GM19043 (cell line): ENCODE data around the gene DDX3X.

Experiments used
- ATAC-seq: cut with Tn5 transposase; IDR thresholded peaks from one replicate; pipeline ENCODE4 v1.9.1; 2021; ENCODE audit warnings: low read depth; ENCODE audit not compliant: unreplicated experiment

Gene DDX3X

DNA sequence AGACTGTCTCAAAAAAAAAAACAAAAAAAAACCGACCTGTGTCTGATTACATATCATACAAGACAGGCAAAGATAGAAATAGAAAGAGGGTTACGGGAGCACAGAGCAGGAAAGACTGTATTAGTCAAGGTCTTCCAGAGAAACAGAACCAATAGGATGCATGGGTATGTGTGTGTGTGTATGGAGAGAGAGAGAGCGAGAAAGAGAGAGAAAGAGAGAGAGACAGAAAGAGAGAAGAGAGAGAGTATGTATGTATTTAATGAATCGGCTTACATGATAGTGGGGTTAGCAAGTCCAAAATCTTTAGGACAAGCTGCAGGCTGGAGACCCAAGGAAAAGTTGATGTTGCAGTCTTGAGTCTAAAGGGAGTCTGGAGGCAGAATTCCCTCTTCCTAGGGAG, 7.5 kb upstream of the DDX3X start:
- no peak for ATAC-seq

GRCh38 chrX:41327341-41327740, 6.6 kb upstream of the DDX3X start:
- no peak for ATAC-seq

DNA sequence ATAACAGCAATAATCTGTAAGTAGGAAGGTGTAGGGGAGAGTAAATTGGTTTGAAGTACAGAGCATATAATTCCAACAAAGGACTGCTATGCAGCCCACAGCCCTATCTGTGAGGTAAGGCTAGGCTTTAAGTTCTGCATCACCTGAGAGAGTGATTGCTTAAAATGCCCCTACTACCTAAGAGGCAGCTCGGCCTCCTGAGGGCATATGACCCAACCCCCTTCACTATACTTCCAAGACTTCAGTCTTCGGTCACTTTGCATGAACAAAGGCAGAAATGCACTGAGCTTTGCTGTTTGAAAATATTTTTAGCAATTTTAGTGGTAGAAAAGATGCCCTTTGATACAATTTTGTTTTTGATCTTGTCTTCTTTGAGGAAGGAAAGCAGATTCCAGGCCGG, 4.9 kb upstream of the DDX3X start:
- no peak for ATAC-seq

- no peak for ATAC-seq
Measured at GRCh38 chrX:41332005-41332404, 2.0 kb upstream of the DDX3X start.

GRCh38 chrX:41332408-41333002, 1.5 kb upstream of the DDX3X start:
- no peak for ATAC-seq

DNA sequence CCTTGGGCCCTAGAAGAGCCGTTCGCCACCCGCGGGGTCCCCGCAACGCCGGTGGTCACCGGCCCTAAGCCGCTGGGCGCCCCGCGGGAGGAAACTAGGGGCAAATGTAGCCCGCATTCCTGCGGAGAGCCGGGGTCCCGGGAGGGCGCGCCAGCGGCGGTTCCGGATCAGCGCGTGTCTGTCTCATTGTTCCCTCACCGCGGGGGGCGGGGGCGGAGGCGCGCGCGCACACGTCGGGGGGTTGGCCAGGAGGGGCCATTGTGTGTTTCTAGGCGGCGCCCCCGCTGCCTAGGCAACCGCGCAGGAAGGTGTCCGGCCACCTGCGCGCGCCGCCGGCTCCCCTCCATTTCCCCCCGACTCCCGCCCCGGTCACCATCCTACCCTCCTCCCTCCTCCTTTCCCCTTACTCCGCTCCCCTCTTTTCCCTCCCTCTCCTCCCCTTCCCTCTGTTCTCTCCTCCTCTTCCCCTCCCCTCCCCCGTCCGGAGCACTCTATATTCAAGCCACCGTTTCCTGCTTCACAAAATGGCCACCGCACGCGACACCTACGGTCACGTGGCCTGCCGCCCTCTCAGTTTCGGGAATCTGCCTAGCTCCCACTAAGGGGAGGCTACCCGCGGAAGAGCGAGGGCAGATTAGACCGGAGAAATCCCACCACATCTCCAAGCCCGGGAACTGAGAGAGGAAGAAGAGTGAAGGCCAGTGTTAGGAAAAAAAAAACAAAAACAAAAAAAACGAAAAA, 789 bp upstream of the DDX3X start:
- ATAC-seq = peak; percentile 44

DNA sequence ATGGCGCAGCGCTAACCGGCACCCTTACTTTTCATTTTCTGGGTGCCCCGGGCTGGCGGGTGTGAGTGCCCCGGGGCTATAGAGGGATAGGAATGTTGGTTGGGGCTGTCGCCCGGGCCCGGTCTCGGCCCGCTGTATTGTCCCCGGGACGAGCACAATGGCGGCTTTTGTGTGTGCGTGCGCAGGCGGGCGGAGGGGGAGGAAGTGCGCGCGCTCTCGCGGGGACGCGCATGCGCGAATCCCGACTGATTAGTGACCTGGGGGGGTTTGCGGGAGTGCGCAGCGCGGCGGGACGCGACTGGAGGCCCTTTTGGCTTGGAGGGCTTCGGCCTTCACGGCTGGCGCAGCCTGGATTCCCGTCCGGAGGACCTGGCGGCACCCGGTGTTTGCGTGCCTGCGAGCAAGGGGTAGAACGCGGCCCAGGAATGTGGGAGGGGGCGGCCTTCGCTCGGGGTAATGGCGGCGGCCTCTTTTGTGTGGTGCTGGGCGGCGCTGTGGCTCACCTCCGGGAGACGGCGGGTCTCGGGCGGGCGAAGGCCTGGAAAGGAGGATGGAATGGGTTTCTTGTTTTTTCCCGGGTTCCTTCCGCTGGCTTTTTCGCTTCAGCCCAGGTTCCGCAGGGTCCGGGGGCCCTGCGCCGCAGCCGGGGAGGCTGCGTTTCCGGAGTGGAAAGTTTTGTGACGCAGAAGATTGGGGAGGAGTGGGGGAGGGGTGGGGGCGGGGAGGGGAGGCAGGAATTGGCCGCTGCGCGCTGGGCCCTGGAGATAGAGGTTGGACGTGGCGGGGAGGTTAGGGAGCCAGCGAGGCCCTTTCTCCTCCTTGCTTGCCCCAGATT, 618 bp downstream of the DDX3X start:
- ATAC-seq = peak; percentile 16

GRCh38 chrX:41335198-41335957, 1.4 kb downstream of the DDX3X start:
- no peak for ATAC-seq

DNA sequence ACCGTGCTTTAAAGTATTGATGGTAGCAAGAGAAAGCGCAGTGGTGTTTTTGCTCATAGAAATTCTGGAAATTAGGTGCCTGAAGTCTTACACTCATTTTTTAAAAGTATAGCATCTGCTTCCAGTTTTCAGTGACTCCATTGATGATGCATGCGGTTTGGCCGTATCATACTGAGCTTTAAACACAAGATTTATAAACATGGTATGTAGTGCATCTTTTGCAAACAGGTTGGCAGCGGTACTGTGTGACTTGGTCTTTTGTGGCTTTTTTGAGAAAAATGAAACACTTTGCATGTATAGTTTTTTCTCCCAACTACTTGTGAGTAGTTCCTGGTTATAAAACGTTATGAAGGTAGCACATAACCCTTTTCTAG, 2.0 kb downstream of the DDX3X start:
- no peak for ATAC-seq

DNA sequence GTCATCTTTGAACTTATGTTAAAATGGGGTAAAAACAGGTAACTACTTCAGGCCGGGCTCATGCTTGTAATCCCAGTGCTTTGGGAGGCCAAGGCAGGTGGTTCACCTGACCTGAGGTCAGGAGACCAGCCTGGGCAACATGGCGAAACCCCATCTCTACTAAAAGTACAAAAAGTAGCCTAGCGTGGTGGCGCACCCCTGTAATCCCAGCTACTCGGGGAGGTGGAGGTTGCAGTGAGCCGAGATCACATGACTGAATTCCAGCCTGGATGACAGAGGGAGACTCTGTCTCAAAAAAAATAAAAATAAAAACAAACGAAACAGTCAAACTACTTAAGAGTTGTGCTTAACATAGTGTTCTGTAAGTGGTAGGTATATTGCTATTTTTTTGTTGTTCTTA, 2.5 kb downstream of the DDX3X start:
- no peak for ATAC-seq

GRCh38 chrX:41337140-41337539, 3.2 kb downstream of the DDX3X start:
- ATAC-seq = no peak

- ATAC-seq = no peak
Measured at GRCh38 chrX:41338436-41338835, 4.5 kb downstream of the DDX3X start.

GRCh38 chrX:41339148-41339547, 5.2 kb downstream of the DDX3X start:
- no peak for ATAC-seq

DNA sequence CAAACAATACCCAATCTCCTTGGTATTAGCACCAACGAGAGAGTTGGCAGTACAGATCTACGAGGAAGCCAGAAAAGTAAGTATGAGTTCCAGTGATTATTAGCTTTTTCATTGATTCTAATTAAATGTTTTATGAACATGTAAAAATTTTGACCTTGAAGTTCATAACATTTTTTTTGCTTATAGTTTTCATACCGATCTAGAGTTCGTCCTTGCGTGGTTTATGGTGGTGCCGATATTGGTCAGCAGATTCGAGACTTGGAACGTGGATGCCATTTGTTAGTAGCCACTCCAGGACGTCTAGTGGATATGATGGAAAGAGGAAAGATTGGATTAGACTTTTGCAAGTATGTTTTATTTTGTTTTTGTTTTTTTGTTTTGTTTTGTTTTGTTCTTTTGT, 10.1 kb downstream of the DDX3X start:
- ATAC-seq = no peak

- no peak for ATAC-seq
Measured at GRCh38 chrX:41347186-41347585, 13.2 kb downstream of the DDX3X start.

DNA sequence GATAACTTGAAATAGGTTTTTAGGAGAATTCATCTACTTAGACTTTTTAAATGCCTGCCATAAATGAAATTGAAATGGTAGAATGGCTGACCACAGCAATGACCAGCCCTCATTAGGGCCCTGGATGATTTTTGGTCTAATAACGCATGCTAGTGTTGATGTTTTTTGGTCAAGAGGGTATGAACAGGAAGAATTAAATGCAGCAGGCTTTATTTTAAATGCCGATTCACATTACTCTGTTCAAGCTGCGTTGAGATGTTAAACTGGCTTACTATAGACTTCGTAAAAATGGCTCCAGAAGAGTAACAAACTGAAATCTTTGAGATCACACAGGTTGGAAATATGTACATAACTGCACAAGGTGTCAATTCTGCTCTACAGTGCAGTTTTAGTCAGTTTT, 14.6 kb downstream of the DDX3X start:
- no peak for ATAC-seq

DNA sequence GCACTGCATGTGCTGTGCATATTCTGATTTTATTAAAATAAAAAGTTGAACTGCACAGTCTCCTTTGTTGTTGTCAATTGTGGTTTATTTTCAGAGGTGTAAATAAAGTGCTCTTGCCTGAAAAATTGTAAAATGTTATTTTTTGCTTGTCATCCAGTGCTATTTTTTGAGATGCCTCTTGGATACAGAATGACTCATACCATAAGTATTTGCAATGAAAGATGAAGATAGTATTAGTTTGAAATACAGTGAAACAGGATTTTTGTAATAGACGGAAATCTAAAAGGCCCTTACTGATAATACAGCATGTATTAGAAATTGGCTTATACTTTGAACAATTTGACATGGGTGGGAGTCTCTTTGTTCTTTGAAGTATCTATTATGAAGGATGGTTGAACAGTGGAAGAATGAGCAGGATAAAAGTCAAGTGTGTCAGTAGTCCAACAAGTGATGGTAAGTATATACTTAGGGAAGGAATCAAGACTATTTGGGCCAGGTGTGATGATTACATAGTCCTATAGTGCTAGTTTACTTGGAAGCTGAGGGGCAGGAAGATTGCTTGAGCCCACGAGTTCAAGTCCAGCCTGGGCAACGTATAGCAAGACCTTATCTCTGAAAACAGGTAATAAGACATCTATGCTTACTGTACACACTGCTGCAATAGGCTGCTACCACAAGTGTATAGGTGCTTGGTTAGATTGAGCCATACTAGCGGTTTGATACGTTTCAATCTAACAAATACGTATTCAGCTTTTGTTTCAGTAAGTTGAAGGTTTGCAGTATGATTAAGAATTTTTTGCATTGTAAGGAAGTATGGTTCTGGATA, 16.4 kb downstream of the DDX3X start:
- no peak for ATAC-seq

DNA sequence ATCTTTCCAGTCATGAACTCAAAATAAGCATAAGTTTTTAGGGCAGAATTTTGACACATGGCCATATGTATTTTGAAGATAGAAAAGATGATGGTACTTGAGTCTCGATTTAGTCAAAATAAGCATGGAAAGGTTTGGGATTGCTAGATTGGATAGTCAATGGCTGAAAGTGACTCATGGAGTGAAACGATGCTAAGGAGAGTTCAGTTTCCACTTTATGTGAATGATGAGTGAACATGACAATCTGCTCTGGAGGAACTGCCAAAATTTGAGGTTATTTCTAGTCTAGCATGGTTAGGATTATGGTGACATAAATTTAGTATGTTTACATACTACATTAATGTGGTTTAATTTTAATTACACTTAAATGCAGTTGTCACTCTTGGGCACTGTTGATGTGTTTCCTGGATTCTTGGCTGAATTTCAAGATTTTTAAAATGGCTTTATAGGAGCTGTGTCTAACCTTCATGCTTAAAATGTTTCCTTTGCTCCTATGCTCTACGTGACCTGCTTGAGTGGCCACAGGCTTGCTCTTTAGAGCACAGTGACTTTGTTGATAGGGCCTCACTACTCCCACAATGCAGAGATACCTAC, 17.1 kb downstream of the DDX3X start:
- no peak for ATAC-seq

- no peak for ATAC-seq
Measured at GRCh38 chrX:41351923-41352322, 18.0 kb downstream of the DDX3X start.

GRCh38 chrX:41352329-41352838, 18.4 kb downstream of the DDX3X start:
- no peak for ATAC-seq
